ENCODE measurements around the gene DGKD.

The DGKD gene

DNA sequence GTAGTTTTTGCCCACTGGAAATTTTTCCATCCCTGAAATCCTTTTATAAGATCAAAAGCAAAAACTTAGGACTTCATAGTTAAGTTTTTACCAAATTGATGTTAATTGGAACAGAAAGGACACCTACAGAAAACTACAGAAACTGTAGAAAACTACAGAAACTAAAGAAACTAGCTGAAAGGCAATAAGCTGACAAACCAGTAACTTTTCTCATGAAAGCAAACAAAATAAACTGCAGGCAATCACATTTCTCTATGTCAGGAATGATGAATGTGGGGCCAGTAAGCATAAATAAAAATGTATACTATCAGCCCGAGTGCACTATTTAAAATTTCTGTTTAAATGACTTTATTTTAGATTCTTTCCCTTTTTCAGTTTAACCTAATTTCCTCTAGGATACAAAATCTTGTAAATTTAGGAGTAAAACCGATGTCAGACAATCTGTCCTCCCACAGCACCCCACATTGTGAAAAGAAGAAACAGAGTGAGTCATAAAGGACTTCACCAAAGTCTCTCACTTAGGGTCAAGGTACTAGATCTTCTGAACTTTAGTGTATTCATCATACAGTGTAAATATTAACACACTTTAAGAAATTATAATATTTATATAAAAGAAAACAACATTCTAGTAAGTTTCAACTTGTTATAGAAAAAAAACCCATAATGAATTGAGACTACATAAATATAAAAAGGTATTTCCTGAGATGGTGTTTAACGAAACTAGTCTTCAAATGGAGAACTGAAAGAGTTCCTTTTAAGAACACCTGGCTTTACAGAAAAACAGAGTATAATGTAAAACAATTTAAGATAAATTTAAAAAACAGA, 165.7 kb downstream of the DGKD start:
- Histone ChIP-seq H2AFZ (ENCODE audit: low read depth, low read length) (no peak overlapping the region), H3K9me3 (ENCODE audit: low read length) (no peaks in the 10 kb centered on the region), H3K36me3 (ENCODE audit: insufficient read depth, low read length) (peaks cover 34% of the 10 kb centered on the region), H3K4me1 (ENCODE audit: insufficient read depth, low read length) (no peaks in the 10 kb centered on the region), H3K27me3 (ENCODE audit: insufficient read depth, low read length) (no peaks in the 10 kb centered on the region), H3K4me3 (ENCODE audit: low read length) (no peak overlapping the region)

Data from neuron (in vitro differentiated cells).